GM18951 (cell line): ENCODE results near the gene THRB.

Experiments
- POLR2A ChIP-seq: IDR thresholded peaks from 4 replicates; pipeline ENCODE4 v1.6.1; 2011; ENCODE audit warnings: mild to moderate bottlenecking; ENCODE audit not compliant: insufficient read length, insufficient read depth; ENCODE audit errors: extremely low read depth
- in situ Hi-C: fragments of 300-500 bp; cut with MboI; formaldehyde crosslinking; loops from one replicate; pipeline ENCODE4 v1.12.0; 2022; ENCODE audit warnings: low sequenced_read_pairs, mixed read lengths, inconsistent platforms; ENCODE audit not compliant: unreplicated experiment

Gene THRB

GRCh38 chr3:24359645-24360462 is 134.8 kb downstream of the THRB start:
- TF ChIP-seq POLR2A: no peak
- in situ Hi-C loops: no loop called here

- TF ChIP-seq POLR2A: no peak
- in situ Hi-C loops: no loop called here
Observed at GRCh38 chr3:24359102-24359501, 135.5 kb downstream of the THRB start.

GRCh38 chr3:24357635-24358034 is 137.0 kb downstream of the THRB start:
- in situ Hi-C loops: no loop called here

GRCh38 chr3:24355806-24356205 is 138.8 kb downstream of the THRB start:
- in situ Hi-C loops: no loop called here
- TF ChIP-seq POLR2A: no peak

More at GRCh38 chr3:24357635-24358034, 137.0 kb downstream of the THRB start:
- TF ChIP-seq POLR2A: no peak

- in situ Hi-C loops: no loop called here
- no peak for TF ChIP-seq POLR2A
Observed at GRCh38 chr3:24354230-24354629, 140.4 kb downstream of the THRB start.

- in situ Hi-C loops: no loop called here
- TF ChIP-seq POLR2A: no peak
Observed at GRCh38 chr3:24352893-24353553, 141.6 kb downstream of the THRB start.

GRCh38 chr3:24351779-24352469 is 142.7 kb downstream of the THRB start:
- TF ChIP-seq POLR2A: no peak
- in situ Hi-C loops: no loop called here

- TF ChIP-seq POLR2A: no peak
- in situ Hi-C loops: no loop called here
Observed at GRCh38 chr3:24349367-24350019, 145.2 kb downstream of the THRB start.

GRCh38 chr3:24348348-24348747 is 146.3 kb downstream of the THRB start:
- TF ChIP-seq POLR2A: no peak
- in situ Hi-C loops: no loop called here

GRCh38 chr3:24344784-24345439 is 149.7 kb downstream of the THRB start:
- no peak for TF ChIP-seq POLR2A
- in situ Hi-C loops: no loop called here

- TF ChIP-seq POLR2A: no peak
- in situ Hi-C loops: no loop called here
Observed at GRCh38 chr3:24343084-24343783, 151.4 kb downstream of the THRB start.

GRCh38 chr3:24342275-24342674 is 152.4 kb downstream of the THRB start:
- TF ChIP-seq POLR2A: no peak
- in situ Hi-C loops: no loop called here
